Mammary epithelial cell (primary cell): Measurements from ENCODE around the gene RNU6-8.

ENCODE experiments used
- EZH2 ChIP-seq: IDR thresholded peaks from 2 replicates; pipeline ENCODE4 v1.6.1; 2012; ENCODE audit warnings: low read length, inconsistent platforms, borderline replicate concordance
- TF ChIP-seq, protein P1 (sequence below), 2 donors: IDR thresholded peaks in 1 of 2; conservative IDR thresholded peaks in 1 of 2; 2 replicates each; pipeline ENCODE4 v1.5.1; 2011 to 2012; ENCODE audit warnings: inconsistent platforms in 2 of 2, low read length in 2 of 2, mild to moderate bottlenecking in 2 of 2, control low read depth in 1 of 2, low read depth in 1 of 2; ENCODE audit not compliant: insufficient read depth in 1 of 2; ENCODE audit errors: extremely low read depth in 1 of 2

DNA sequence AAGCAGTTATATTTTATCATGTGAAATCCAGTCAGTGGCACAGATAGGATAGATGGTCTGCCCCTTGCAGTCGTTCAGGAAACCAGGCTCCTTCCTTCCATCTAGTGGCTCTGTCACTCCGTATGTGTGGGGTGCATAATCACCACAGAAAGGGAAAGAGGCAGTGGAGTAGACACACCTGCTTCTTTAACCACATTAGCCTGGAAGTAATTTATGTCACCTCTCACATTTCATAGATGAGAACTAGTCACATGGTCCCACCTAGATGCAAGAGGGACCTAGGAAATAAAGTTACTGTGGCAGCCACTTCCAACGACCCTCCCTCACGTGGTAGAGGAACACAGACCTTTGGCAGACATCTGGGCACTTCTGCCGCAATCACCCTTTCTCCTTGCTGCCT lies 14.2 kb upstream of the RNU6-8 start:
- TF ChIP-seq, protein P1, sequence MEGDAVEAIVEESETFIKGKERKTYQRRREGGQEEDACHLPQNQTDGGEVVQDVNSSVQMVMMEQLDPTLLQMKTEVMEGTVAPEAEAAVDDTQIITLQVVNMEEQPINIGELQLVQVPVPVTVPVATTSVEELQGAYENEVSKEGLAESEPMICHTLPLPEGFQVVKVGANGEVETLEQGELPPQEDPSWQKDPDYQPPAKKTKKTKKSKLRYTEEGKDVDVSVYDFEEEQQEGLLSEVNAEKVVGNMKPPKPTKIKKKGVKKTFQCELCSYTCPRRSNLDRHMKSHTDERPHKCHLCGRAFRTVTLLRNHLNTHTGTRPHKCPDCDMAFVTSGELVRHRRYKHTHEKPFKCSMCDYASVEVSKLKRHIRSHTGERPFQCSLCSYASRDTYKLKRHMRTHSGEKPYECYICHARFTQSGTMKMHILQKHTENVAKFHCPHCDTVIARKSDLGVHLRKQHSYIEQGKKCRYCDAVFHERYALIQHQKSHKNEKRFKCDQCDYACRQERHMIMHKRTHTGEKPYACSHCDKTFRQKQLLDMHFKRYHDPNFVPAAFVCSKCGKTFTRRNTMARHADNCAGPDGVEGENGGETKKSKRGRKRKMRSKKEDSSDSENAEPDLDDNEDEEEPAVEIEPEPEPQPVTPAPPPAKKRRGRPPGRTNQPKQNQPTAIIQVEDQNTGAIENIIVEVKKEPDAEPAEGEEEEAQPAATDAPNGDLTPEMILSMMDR (conservative IDR thresholded peaks at IDR 0.05 in 1 of 2, IDR thresholded peaks at IDR 0.05 in 1 of 2; ENCODE audit: extremely low read depth in 1 of 2, insufficient read depth in 1 of 2, low read depth in 1 of 2, low read length in 2 of 2) = no peak
- no peak for TF ChIP-seq EZH2
